ENCODE results near the gene COL19A1.

- TF ChIP-seq CTCF (optimal IDR thresholded peaks at IDR 0.05 in 1 of 3, IDR thresholded peaks at IDR 0.05 in 1 of 3, conservative IDR thresholded peaks at IDR 0.05 in 1 of 3; ENCODE audit: extremely low read depth in 1 of 3, insufficient read depth in 2 of 3, low read length in 3 of 3): no peak
- TF ChIP-seq EZH2 (IDR thresholded peaks at IDR 0.05; ENCODE audit: low read length): no peak
Measured at GRCh38 chr6:69926745-69927144, 60.4 kb downstream of the COL19A1 start.

Measured in keratinocyte (primary cell).